ENCODE data around the gene HBA2. TPM values are rescaled to one million over a fixed set of nuclear protein-coding genes. Genes with fewer than 3 reads are reported as not detected.
"Not testable (repeated sequence)": the region's sequence is repeated elsewhere in the genome, so short reads cannot be mapped to it uniquely, and the experiment has no call there.

HBA2 gene
- total and polyA plus RNA-seq, 7 donors = 3.7 to 109 (median 6.2) TPM; not detected in 1

- WGBS, 2 donors = 32 to 53% methylated on average over 6 of the region's 6 CpGs
- Histone ChIP-seq H3K36me3 (no peaks in the 10 kb centered on the region), H3K4me1 (peaks cover 0 to 8% (median 8%) of the 10 kb centered on the region in 4 donors), H3K27ac (no peak overlapping the region), H3K9me3 (no peaks in the 10 kb centered on the region), H3K4me3 (no peak overlapping the region), H3K27me3 (peaks cover 9 to 50% (median 24%) of the 10 kb centered on the region in 3 donors)
- DNase-seq = no peak
- intact Hi-C loops (cut with DNase I) = no loop called here
- no peak for TF ChIP-seq EP300 (IDR thresholded peaks at IDR 0.05)
- TF ChIP-seq, protein P1, sequence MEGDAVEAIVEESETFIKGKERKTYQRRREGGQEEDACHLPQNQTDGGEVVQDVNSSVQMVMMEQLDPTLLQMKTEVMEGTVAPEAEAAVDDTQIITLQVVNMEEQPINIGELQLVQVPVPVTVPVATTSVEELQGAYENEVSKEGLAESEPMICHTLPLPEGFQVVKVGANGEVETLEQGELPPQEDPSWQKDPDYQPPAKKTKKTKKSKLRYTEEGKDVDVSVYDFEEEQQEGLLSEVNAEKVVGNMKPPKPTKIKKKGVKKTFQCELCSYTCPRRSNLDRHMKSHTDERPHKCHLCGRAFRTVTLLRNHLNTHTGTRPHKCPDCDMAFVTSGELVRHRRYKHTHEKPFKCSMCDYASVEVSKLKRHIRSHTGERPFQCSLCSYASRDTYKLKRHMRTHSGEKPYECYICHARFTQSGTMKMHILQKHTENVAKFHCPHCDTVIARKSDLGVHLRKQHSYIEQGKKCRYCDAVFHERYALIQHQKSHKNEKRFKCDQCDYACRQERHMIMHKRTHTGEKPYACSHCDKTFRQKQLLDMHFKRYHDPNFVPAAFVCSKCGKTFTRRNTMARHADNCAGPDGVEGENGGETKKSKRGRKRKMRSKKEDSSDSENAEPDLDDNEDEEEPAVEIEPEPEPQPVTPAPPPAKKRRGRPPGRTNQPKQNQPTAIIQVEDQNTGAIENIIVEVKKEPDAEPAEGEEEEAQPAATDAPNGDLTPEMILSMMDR (IDR thresholded peaks at IDR 0.05) = no peak
- no peak for TF ChIP-seq POLR2AphosphoS5 (IDR thresholded peaks at IDR 0.05)
- no peak for TF ChIP-seq POLR2A (IDR thresholded peaks at IDR 0.05)
Measured at GRCh38 chr16:159136-159849, 13.4 kb upstream of the HBA2 start.

- H3K27ac ChIP-seq; H3K36me3 ChIP-seq; H3K9me3 ChIP-seq; H3K4me1 ChIP-seq; DNase-seq; H3K4me3 ChIP-seq; intact Hi-C loops (cut with DNase I): not testable (repeated sequence)
- WGBS, 2 donors = 76 to 77% methylated on average over 20 of the region's 20 CpGs
- peaks cover 8 to 44% (median 19%) of the 10 kb centered on the region in 3 donors for H3K27me3 ChIP-seq
Measured at GRCh38 chr16:160242-160641, 12.4 kb upstream of the HBA2 start.

- H3K9me3 ChIP-seq = no peaks in the 10 kb centered on the region
- H3K27me3 ChIP-seq = peaks cover 10 to 44% (median 20%) of the 10 kb centered on the region in 3 donors
- H3K36me3 ChIP-seq = no peaks in the 10 kb centered on the region
- H3K27ac ChIP-seq = no peak overlapping the region
- no peak overlapping the region for H3K4me3 ChIP-seq
- intact Hi-C loops (cut with DNase I) = no loop called here
- TF ChIP-seq POLR2AphosphoS5 (IDR thresholded peaks at IDR 0.05) (no peak), EP300 (IDR thresholded peaks at IDR 0.05) (no peak), POLR2A (IDR thresholded peaks at IDR 0.05) (no peak)
- TF ChIP-seq, protein P1 (IDR thresholded peaks at IDR 0.05) = no peak
- WGBS, 2 donors = 57 to 75% methylated on average over 18 of the region's 18 CpGs
- no peak for DNase-seq
- H3K4me1 ChIP-seq = peaks cover 0 to 9% (median 9%) of the 10 kb centered on the region in 4 donors
Measured at GRCh38 chr16:160691-161190, 11.9 kb upstream of the HBA2 start.

GRCh38 chr16:162271-162991 lies 10.2 kb upstream of the HBA2 start:
- TF ChIP-seq, protein P1 (IDR thresholded peaks at IDR 0.05) = no peak
- no peak for TF ChIP-seq POLR2A (IDR thresholded peaks at IDR 0.05)
- TF ChIP-seq EP300 (IDR thresholded peaks at IDR 0.05) = no peak
- TF ChIP-seq POLR2AphosphoS5 (IDR thresholded peaks at IDR 0.05) = no peak
- Histone ChIP-seq H3K9me3 (no peaks in the 10 kb centered on the region), H3K4me1 (peaks cover 0 to 19% (median 17%) of the 10 kb centered on the region in 4 donors), H3K36me3 (no peaks in the 10 kb centered on the region), H3K4me3 (no peak overlapping the region), H3K27ac (no peak overlapping the region), H3K27me3 (peaks cover 25 to 45% (median 30%) of the 10 kb centered on the region in 3 donors)
- 81 to 88% methylated on average over 13 of the region's 13 CpGs for WGBS, 2 donors
- intact Hi-C loops (cut with DNase I) = no loop called here
- DNase-seq = no peak

DNA sequence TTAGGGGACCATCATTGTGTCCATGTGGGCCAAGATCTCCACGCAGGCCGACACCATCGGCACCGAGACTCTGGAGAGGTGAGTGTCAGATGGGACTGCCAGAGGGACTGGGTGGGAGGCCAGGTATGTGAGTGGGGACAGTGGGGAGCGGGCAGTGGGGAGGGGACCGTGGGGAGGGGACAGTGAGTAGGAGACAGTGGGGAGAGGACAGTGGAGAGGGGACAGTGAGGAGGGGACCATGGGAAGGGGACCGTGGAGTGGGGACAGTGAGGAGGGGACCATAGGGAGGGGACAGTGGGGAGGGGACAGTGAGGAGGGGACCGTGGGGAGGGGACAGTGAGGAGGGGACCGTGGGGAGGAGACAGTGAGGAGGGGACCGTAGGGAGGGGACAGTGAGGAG lies 9.5 kb upstream of the HBA2 start:
- DNase-seq; H3K36me3 ChIP-seq; H3K27ac ChIP-seq; intact Hi-C loops (cut with DNase I); H3K9me3 ChIP-seq; H3K4me3 ChIP-seq: not testable (repeated sequence)
- Histone ChIP-seq H3K4me1 (peaks cover 0 to 19% (median 17%) of the 10 kb centered on the region in 4 donors), H3K27me3 (peaks cover 32 to 45% (median 36%) of the 10 kb centered on the region in 3 donors)
- WGBS, 2 donors = 78 to 90% methylated on average over 10 of the region's 10 CpGs

DNA sequence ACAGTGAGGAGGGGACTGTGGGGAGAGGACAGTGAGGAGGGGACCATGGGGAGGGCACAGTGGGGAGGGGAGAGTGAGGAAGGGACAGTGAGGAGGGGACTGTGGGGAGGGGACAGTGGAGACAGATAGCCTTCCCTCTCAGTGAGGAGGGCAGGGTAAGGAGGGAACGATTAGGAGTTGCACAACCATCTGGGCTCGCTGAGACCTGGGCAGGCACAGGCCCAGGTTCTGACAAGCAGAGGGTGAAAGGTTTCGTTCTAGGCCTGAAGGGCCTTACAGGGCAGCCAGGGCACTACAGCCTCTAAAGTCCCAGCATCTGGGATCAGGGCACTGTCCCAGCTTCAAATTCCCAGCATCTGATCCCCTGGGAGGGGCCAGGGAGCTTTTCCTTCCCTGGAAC lies 9.0 kb upstream of the HBA2 start:
- WGBS, 2 donors = 12 to 45% methylated on average over 2 of the region's 3 CpGs
- H3K4me3 ChIP-seq; intact Hi-C loops (cut with DNase I); H3K36me3 ChIP-seq; H3K27ac ChIP-seq; DNase-seq; H3K9me3 ChIP-seq: not testable (repeated sequence)
- H3K4me1 ChIP-seq = peaks cover 0 to 19% (median 17%) of the 10 kb centered on the region in 4 donors
- peaks cover 32 to 51% (median 42%) of the 10 kb centered on the region in 3 donors for H3K27me3 ChIP-seq

GRCh38 chr16:164134-164823 lies 8.4 kb upstream of the HBA2 start:
- H3K36me3 ChIP-seq; H3K9me3 ChIP-seq; H3K4me3 ChIP-seq; H3K27ac ChIP-seq; intact Hi-C loops (cut with DNase I); DNase-seq: not testable (repeated sequence)
- Histone ChIP-seq H3K27me3 (peaks cover 32 to 57% (median 48%) of the 10 kb centered on the region in 3 donors), H3K4me1 (peaks cover 0 to 19% (median 17%) of the 10 kb centered on the region in 4 donors)
- 1 to 5% methylated on average over 27 to 30 of the region's 80 CpGs for WGBS, 2 donors

All from sigmoid colon (tissue), 7 donors.